Endothelial cell of umbilical vein (primary cell): Measurements from ENCODE around the gene MR1.

ENCODE experiments used
- CTCF ChIP-seq, 2 donors: IDR thresholded peaks; 1 replicate in 1 of 2; 2 replicates in 1 of 2; pipeline ENCODE4 v1.5.1; 2011; ENCODE audit warnings: low read length in 2 of 2, mild to moderate bottlenecking in 2 of 2, moderate library complexity in 2 of 2, control low read depth in 1 of 2, inconsistent platforms in 1 of 2, low read depth in 1 of 2; ENCODE audit not compliant: insufficient read depth in 1 of 2; ENCODE audit errors: extremely low read depth in 1 of 2
- EZH2 ChIP-seq: IDR thresholded peaks from 2 replicates; pipeline ENCODE4 v1.6.1; 2012; ENCODE audit warnings: borderline replicate concordance, low read depth, mild to moderate bottlenecking, moderate library complexity, low read length, inconsistent platforms; ENCODE audit not compliant: severe bottlenecking
- FOS ChIP-seq: IDR thresholded peaks from 2 replicates; pipeline ENCODE4 v1.6.1; 2011; ENCODE audit warnings: mild to moderate bottlenecking, low read length, moderate library complexity, borderline replicate concordance; ENCODE audit not compliant: insufficient read depth
- JUN ChIP-seq: IDR thresholded peaks from 2 replicates; pipeline ENCODE4 v1.6.1; 2011; ENCODE audit warnings: borderline replicate concordance, low read depth; ENCODE audit not compliant: insufficient read length, insufficient read depth
- POLR2A ChIP-seq: IDR thresholded peaks from 2 replicates; pipeline ENCODE4 v1.6.1; 2012; ENCODE audit warnings: low read depth, mild to moderate bottlenecking, control low read depth, low read length
- POLR2AphosphoS5 ChIP-seq: IDR thresholded peaks from 2 replicates; pipeline ENCODE4 v1.6.1; 2012; ENCODE audit warnings: low read depth, mild to moderate bottlenecking, control low read depth, low read length, moderate library complexity; ENCODE audit not compliant: insufficient read depth
- TF ChIP-seq, protein P1 (sequence below): IDR thresholded peaks from 2 replicates; pipeline ENCODE4 v1.6.1; 2011; ENCODE audit not compliant: insufficient read depth, insufficient read length

- TF ChIP-seq EZH2 = no peak
- no peak for TF ChIP-seq CTCF (IDR thresholded peaks at IDR 0.05; ENCODE audit: extremely low read depth in 1 of 2, insufficient read depth in 1 of 2, low read depth in 1 of 2, low read length in 2 of 2)
- no peak for TF ChIP-seq POLR2A
- TF ChIP-seq, protein P1, sequence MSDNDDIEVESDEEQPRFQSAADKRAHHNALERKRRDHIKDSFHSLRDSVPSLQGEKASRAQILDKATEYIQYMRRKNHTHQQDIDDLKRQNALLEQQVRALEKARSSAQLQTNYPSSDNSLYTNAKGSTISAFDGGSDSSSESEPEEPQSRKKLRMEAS = no peak
- TF ChIP-seq JUN = no peak
- TF ChIP-seq POLR2AphosphoS5 = no peak
- no peak for TF ChIP-seq FOS
Measured at GRCh38 chr1:181089017-181089675, 55.4 kb downstream of the MR1 start.
